Esophagus muscularis mucosa (tissue), 4 donors: ENCODE measurements around the gene PASK. TPM values are rescaled to one million over a fixed set of nuclear protein-coding genes. Genes with fewer than 3 reads are reported as not detected.

Source experiments
- DNase-seq: peaks from one replicate; pipeline ENCODE4 v3.0.0-alpha.2; 2017; ENCODE audit errors: extremely low spot score
- H3K27ac ChIP-seq, 4 donors: fragments of 200-600 bp; sonication (generic); replicated peaks in 1 of 4; 1 replicate in 3 of 4; 2 replicates in 1 of 4; pipeline ENCODE4 v1.5.1; 2016 to 2019; ENCODE audit warnings: mild to moderate bottlenecking in 1 of 4
- H3K27me3 ChIP-seq, 4 donors: fragments of 200-600 bp; sonication (generic); one replicate each; pipeline versions ENCODE4 v1.5.1 to v1.6.0; 2016 to 2019
- H3K36me3 ChIP-seq, 4 donors: fragments of 200-600 bp; sonication (generic); one replicate each; pipeline ENCODE4 v1.5.1; 2016 to 2019
- H3K4me1 ChIP-seq, 4 donors: fragments of 200-600 bp; sonication (generic); one replicate each; pipeline ENCODE4 v1.5.1; 2016 to 2019
- H3K4me3 ChIP-seq, 4 donors: fragments of 200-600 bp; sonication (generic); 1 replicate in 2 of 4; 2 replicates in 2 of 4; pipeline ENCODE4 v1.5.1; 2016 to 2019; ENCODE audit warnings: mild to moderate bottlenecking in 4 of 4, moderate library complexity in 1 of 4
- H3K9me3 ChIP-seq, 4 donors: fragments of 200-600 bp; sonication (generic); 1 replicate in 3 of 4; 2 replicates in 1 of 4; pipeline ENCODE4 v1.5.1; 2016 to 2019
- CTCF ChIP-seq, 3 experiments: fragments of 200-600 bp in 2 of 3; fragments of 450-650 bp in 1 of 3; sonication (generic) in 2 of 3; IDR thresholded peaks; one replicate each; pipeline ENCODE4 v1.5.1; 2017 to 2019; ENCODE audit warnings: antibody characterized with exemption in 3 of 3, mild to moderate bottlenecking in 2 of 3, moderate library complexity in 1 of 3
- EP300 ChIP-seq: sonication (generic); formaldehyde crosslinking; IDR thresholded peaks from one replicate; pipeline ENCODE4 v1.6.1; 2017; ENCODE audit warnings: antibody characterized with exemption
- POLR2A ChIP-seq: fragments of 450-650 bp; IDR thresholded peaks from one replicate; pipeline ENCODE4 v1.6.1; 2017; ENCODE audit warnings: antibody characterized with exemption, moderate library complexity, mild to moderate bottlenecking, low read depth
- POLR2AphosphoS5 ChIP-seq, 2 donors: sonication (generic); formaldehyde crosslinking; IDR thresholded peaks; one replicate each; pipeline ENCODE4 v1.6.1; 2017; ENCODE audit warnings: antibody characterized with exemption in 2 of 2
- WGBS: methylation state at CpG from one replicate; pipeline ENCODE4 v1.1.5; 2018; 5-methylcytosine and 5-hydroxymethylcytosine counted together
- intact Hi-C: fragments of 100-400 bp; cut with DNase I; formaldehyde crosslinking; loops from one replicate; pipeline ENCODE4 v1.15.1; 2023
- total RNA-seq, 4 donors: library from RNA; depleted of rRNA; stranded (reverse); fragments of >200 nt; gene quantifications; one replicate each; pipeline versions ENCODE4 v1.1.0 to v1.2.1, GENCODE V29; 2016

The PASK gene
- total RNA-seq, 4 donors from 2014 or later: 1.5 to 3.3 (median 2.2) TPM

DNA sequence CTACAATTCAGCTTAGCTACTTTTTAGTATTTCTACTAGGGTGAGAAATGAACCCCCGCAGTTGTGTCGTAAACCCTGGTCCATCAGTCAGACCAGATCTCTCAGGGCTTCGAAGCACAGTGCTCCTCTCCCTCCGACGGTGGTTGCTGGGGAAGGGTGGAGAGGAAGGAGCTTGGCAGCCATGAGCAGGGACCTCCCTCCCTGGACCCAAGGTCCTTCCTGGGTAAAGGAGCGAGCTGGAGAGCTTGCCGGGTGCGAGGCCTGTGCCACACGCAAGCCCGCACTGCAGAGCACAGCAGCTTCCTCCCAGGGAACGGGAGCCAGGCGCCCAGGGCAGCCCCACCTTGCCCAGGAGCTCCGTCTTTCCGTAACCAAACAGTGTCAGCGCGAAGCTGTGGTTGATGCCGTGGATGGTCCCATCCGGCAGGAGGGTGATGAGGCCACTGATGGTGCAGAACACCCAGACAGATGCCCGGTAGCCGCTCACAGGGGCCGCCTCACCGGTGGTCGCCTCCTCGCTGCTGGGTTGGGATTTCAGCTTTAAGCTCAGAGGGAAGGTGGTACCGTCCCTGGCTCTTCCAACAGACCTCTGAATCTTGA, 12.5 kb downstream of the PASK start:
- Histone ChIP-seq H3K27me3 (no peaks in the 10 kb centered on the region), H3K4me3 (no peak overlapping the region), H3K36me3 (peaks cover 0 to 23% (median 9%) of the 10 kb centered on the region in 4 donors), H3K4me1 (no peaks in the 10 kb centered on the region), H3K27ac (no peak overlapping the region), H3K9me3 (no peaks in the 10 kb centered on the region)
- 95% methylated on average over 14 of the region's 25 CpGs for WGBS
- TF ChIP-seq POLR2A (no peak), CTCF (IDR thresholded peaks at IDR 0.05) (no peak)
- intact Hi-C loops: no loop called here
- no peak for DNase-seq

GRCh38 chr2:241136191-241136590, 13.1 kb downstream of the PASK start:
- no peak overlapping the region for H3K4me3 ChIP-seq
- TF ChIP-seq POLR2AphosphoS5 (IDR thresholded peaks at IDR 0.05): no peak
- no peak for TF ChIP-seq CTCF (IDR thresholded peaks at IDR 0.05)
- TF ChIP-seq POLR2A: no peak
- TF ChIP-seq EP300: no peak

DNA sequence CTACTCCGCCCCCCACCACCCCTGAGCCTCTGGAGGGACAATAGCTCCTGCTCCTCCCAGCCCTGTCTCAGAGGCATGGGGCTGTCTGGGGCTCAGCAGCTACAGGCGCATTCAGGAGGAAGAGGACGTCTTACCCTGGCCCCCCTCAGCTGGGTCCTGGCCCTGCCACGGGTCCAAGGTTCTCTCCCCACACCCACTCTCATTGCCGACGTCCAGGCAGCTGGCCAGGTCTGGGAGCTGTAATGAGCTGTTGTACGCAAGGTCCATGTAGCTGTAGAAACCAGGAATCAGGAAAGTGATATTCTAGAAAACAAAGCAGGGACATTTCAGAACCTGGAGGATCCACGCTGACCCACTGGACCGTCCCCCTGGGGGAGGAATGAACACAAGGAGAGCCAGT, 13.5 kb downstream of the PASK start:
- Histone ChIP-seq H3K27me3 (no peaks in the 10 kb centered on the region), H3K4me3 (no peak overlapping the region), H3K36me3 (peaks cover 0 to 23% (median 9%) of the 10 kb centered on the region in 4 donors), H3K27ac (no peak overlapping the region), H3K9me3 (no peaks in the 10 kb centered on the region), H3K4me1 (no peaks in the 10 kb centered on the region)
- 76% methylated on average over 9 of the region's 9 CpGs for WGBS
- TF ChIP-seq CTCF (IDR thresholded peaks at IDR 0.05): no peak
- TF ChIP-seq POLR2AphosphoS5 (IDR thresholded peaks at IDR 0.05): no peak
- TF ChIP-seq EP300: no peak
- TF ChIP-seq POLR2A: no peak
- DNase-seq: no peak
- intact Hi-C loops: no loop called here

More at GRCh38 chr2:241136191-241136590, 13.1 kb downstream of the PASK start:
- H3K27ac ChIP-seq: no peak overlapping the region
- no peaks in the 10 kb centered on the region for H3K27me3 ChIP-seq
- intact Hi-C loops: no loop called here
- 93% methylated on average over 7 of the region's 8 CpGs for WGBS
- DNase-seq: no peak
- H3K36me3 ChIP-seq: peaks cover 0 to 23% (median 9%) of the 10 kb centered on the region in 4 donors
- H3K9me3 ChIP-seq: no peaks in the 10 kb centered on the region
- no peaks in the 10 kb centered on the region for H3K4me1 ChIP-seq

DNA sequence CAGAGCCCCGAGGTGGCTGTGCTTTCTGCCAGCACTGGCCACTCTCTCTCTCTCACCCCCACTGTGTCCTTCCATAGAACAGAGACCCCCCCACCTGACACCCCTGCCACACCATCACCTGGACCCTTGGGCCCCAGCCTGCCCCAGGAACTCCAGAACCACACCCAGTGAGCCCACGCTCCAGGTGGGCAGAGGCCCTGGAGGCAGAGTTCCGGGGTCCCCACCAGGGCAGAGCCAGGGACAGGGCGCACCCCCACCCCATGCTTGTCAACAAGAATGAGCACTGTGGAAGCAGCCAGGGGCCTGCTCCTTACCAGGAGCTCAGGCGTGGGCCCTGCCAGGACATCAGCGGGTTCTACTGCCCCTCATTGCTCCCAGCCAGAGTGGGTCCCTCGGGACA, 14.6 kb downstream of the PASK start:
- DNase-seq: no peak
- WGBS: 91% methylated on average over 5 of the region's 7 CpGs
- no peaks in the 10 kb centered on the region for H3K4me1 ChIP-seq
- no peak overlapping the region for H3K27ac ChIP-seq
- H3K36me3 ChIP-seq: peaks cover 0 to 18% (median 9%) of the 10 kb centered on the region in 4 donors
- H3K9me3 ChIP-seq: no peaks in the 10 kb centered on the region
- TF ChIP-seq POLR2A: no peak
- no peak for TF ChIP-seq POLR2AphosphoS5 (IDR thresholded peaks at IDR 0.05)
- TF ChIP-seq CTCF (IDR thresholded peaks at IDR 0.05): no peak
- no peak for TF ChIP-seq EP300
- no peak overlapping the region for H3K4me3 ChIP-seq
- intact Hi-C loops: no loop called here
- no peaks in the 10 kb centered on the region for H3K27me3 ChIP-seq

GRCh38 chr2:241133436-241133820, 15.8 kb downstream of the PASK start:
- TF ChIP-seq EP300 (no peak), POLR2A (no peak), POLR2AphosphoS5 (IDR thresholded peaks at IDR 0.05) (no peak), CTCF (IDR thresholded peaks at IDR 0.05) (no peak)
- DNase-seq: no peak
- no peaks in the 10 kb centered on the region for H3K27me3 ChIP-seq
- no peak overlapping the region for H3K27ac ChIP-seq
- intact Hi-C loops: no loop called here
- H3K4me3 ChIP-seq: no peak overlapping the region
- peaks cover 0 to 18% (median 6%) of the 10 kb centered on the region in 4 donors for H3K36me3 ChIP-seq
- H3K9me3 ChIP-seq: no peaks in the 10 kb centered on the region
- H3K4me1 ChIP-seq: no peaks in the 10 kb centered on the region
- WGBS: 98% methylated on average over 10 of the region's 10 CpGs
